NCI-H2081 treated with DMSO at 0.1 percent for 48 hours (cell line): ENCODE data around the gene NCOA7.
"Not testable (repeated sequence)": the region's sequence is repeated elsewhere in the genome, so short reads cannot be mapped to it uniquely, and the experiment has no call there.

Experiments
- DNase-seq: peaks from one replicate; lab custom pipeline; 2025; lab: John Stamatoyannopoulos, UW

The NCOA7 gene

GRCh38 chr6:125918681-125919566 is 128.2 kb downstream of the NCOA7 start:
- DNase-seq, result peak; percentile 27

GRCh38 chr6:125919618-125920017 is 128.9 kb downstream of the NCOA7 start:
- no peak for DNase-seq

- no peak for DNase-seq
Observed at GRCh38 chr6:125922322-125922860, 131.6 kb downstream of the NCOA7 start.

GRCh38 chr6:125923366-125923877 is 132.7 kb downstream of the NCOA7 start:
- no peak for DNase-seq

GRCh38 chr6:125924169-125924568 is 133.4 kb downstream of the NCOA7 start:
- DNase-seq, result no peak

GRCh38 chr6:125924697-125925358 is 134.1 kb downstream of the NCOA7 start:
- no peak for DNase-seq

- no peak for DNase-seq
Observed at GRCh38 chr6:125926711-125927110, 136.0 kb downstream of the NCOA7 start.

- no peak for DNase-seq
Observed at GRCh38 chr6:125927761-125928160, 137.0 kb downstream of the NCOA7 start.

- no peak for DNase-seq
Observed at GRCh38 chr6:125930765-125931418, 140.1 kb downstream of the NCOA7 start.

GRCh38 chr6:125931733-125932450 is 141.1 kb downstream of the NCOA7 start:
- DNase-seq, result no peak

- DNase-seq, result no peak
Observed at GRCh38 chr6:125932451-125932795, 141.7 kb downstream of the NCOA7 start.

GRCh38 chr6:125935520-125935919 is 144.8 kb downstream of the NCOA7 start:
- not testable (repeated sequence) for DNase-seq

GRCh38 chr6:125939026-125939425 is 148.3 kb downstream of the NCOA7 start:
- no peak for DNase-seq

GRCh38 chr6:125939791-125940190 is 149.0 kb downstream of the NCOA7 start:
- DNase-seq, result no peak

- DNase-seq, result no peak
Observed at GRCh38 chr6:125940247-125941041, 149.7 kb downstream of the NCOA7 start.

- no peak for DNase-seq
Observed at GRCh38 chr6:125942672-125943527, 152.1 kb downstream of the NCOA7 start.

- DNase-seq, result no peak
Observed at GRCh38 chr6:125943528-125944433, 153.0 kb downstream of the NCOA7 start.

- no peak for DNase-seq
Observed at GRCh38 chr6:125944434-125944816, 153.7 kb downstream of the NCOA7 start.

- DNase-seq, result no peak
Observed at GRCh38 chr6:125944896-125945295, 154.1 kb downstream of the NCOA7 start.
